Stimulated activated CD4-positive, alpha-beta T cell treated with anti-CD3 and anti-CD28 coated beads, Interleukin-1b, Interleukin-23, amount 100 ng/mL, for 24 hours (primary cell): ENCODE data around the gene STK32B.
"Not testable (repeated sequence)": the region's sequence is repeated elsewhere in the genome, so short reads cannot be mapped to it uniquely, and the experiment has no call there.

Experiments used
- DNase-seq, 4 experiments: peaks; one replicate each; pipeline ENCODE4 v3.0.0-alpha.2; 2020; ENCODE audit warnings: low read depth in 4 of 4, low spot score in 1 of 4

The STK32B gene

DNA sequence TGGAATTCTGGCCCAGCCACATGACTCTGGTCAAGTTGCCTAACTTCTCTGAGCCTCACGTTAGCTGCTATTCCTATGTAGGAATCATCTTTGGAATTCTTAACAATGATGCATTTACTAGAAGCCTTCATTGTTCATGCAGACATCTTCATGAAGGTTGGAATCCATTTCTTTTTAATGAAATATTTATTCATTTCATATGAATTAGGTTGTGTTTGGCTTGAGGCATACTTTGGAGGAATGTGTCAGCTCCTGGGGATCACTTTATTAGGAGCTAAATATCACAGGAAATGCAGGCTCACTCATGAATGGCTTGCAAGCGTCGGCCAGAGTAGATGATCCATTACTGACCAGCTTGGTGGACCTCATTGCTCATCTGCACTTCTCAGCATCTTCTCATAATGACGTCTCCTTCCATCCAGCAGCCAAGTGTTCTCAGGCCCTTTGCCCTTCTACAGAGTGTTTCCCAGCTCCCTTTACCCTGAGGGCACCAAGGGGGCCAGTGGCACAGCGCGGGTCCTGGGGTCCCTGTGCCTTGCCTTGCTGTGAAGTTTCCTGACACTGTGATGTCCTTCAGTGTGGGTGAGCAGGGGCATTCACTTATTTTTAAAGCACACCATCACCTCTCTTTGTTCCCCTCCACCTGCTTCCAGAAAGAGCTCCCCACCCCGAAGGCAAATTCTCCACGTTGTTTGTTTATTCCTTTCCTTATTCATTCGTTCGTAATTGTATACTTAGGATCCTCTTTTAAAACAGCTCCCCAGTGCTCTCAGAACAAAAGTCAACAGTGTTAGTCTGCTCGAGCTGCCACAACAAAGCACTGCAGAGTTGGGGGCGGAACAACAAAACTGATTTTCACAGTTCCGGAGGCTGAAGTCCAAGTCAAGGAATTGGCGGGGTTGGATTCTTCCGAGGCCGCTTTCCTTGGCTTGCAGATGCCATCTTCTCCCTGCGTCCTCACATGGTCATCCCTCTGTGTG lies 106.8 kb downstream of the STK32B start:
- DNase-seq = no peak

DNA sequence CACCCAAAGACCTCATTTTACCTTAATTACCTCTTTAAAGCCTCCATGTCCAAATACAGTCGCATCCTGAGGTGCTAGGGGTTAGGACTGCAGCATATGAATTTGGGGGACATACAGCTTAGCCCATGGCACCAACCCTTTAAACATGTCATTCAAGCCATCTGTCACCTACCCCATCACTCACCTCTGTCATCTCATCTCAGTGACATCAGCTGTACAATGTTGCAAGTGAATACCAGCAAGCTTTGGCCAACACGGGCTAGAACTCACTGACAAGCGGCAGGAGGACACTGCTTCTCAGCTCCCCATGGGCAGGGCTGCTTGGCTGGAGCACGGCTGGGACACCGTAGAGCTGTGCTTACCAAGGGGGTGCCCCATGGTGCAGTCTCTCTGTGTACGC lies 107.5 kb downstream of the STK32B start:
- DNase-seq = no peak

DNA sequence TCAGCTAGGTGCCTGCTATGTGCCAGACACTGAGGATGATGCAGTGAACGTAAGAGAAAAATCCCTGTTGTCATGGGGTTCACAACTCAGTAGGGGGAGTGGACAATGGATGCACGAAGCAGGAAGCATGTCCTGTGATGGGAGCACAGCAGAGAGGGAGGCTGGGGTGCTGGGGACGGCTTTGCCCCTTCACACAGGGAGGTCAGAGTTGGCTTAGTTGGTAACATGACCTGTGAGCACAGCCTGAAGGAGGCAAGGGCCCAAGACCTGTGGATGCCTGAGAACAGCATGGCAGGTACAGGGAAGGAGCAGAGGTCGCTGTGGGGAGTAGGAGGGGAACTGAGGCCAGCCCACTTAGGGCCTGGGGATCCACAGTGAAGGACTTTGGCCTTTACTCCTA lies 109.4 kb downstream of the STK32B start:
- no peak for DNase-seq

DNA sequence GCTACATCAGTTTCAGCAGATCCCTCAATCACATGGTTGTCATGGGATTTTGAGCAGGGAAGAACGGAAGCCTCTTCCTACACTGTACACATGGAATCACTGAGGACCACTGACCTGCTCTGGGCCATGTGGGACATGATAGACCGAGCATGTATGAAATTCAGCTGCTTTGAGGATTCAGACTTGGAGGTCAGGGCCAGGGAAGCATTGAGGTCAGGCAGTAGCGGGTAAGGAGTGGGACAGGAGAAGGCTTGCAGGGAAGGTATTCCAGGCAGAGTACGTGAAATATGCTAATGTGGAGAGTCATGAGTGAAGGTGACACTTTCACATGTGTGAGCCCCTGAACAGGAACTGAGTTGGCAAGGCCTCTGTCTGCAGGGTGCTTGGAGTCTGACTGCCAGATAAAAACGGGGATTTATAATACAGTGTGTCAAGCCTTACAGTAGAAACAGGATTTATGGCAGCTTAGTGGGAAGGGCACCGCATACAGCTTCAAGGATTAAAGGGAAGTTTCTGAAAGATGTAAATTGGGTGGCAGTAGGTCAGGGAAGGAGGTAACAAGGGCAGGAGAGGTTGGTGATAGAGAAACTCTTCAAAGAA lies 111.7 kb downstream of the STK32B start:
- DNase-seq = no peak

DNA sequence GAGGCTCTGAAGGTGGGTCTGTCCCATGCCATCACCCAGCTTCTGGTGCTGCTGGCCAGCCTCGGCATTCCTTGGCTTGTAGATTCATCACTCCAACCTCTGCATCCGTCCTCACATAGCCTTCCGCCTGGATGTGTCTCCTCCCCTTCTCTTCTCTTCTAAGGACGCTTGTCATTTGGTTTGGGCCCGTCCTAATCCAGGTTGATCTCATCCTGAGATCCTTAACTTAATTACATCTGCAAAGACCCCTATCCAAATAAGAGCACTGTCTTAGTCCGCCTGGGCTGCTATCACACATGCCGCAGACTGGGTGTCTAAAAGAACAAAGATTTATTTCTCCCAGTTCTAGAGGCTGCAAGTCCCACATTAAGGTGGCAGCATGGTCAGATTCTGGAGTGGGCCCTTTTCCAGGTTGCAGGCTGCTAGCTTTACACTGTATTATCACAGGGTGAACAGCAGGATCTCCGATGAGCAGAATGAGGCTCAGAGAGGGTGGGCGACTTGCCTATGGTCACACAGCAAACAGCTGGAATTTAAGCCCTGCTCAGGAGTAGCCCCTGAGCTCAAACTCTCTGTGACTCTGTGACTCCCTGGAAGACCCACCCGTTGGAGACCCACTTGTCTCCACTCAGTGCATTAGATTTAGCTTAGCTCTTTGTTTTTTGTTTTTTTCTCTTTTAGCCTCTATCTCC lies 113.1 kb downstream of the STK32B start:
- DNase-seq = no peak

DNA sequence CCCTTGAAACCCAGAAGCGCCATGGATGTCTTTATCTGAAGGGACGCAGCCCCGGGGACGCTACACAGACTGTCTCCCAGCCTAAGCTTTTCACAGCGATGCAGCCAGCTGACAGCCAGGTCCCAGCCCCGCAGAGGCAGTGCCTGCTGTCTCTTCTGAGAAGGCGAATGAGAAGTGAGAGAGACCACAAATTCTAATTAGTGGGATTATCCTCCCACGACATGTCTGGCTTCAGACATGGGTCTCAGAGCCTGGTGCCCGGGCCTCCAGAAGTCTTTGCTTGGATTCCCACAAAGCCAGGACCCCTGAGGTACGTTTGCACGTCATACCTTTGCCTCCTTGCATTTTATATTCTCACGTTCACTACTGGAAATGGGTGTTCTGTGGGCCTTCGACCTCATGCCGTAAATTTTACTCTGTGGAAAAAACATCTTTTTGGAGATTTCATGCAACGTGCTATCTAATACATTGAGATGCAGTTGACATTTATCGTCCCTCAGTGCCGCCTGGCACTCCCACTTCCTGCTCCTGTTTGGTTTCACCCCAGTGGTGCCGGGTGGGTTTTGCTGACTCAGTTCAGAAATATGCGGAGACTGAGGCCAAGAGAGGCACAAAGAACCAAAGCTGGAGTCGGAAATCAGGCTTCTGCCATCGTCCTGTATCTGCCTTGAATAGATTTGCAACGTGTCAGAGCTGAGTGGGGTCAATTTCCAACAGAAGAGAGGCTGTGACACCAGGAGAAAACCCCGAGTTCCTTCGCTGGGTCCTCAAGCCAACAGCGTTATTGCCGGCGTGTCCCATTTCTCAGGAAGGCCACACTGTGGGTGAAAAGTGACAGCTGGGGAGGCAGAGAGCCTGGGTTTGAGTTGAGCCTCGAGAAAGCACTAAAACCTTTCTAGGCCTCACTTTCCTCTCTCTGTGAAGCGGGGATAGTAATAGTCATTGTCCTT lies 114.4 kb downstream of the STK32B start:
- no peak for DNase-seq

DNA sequence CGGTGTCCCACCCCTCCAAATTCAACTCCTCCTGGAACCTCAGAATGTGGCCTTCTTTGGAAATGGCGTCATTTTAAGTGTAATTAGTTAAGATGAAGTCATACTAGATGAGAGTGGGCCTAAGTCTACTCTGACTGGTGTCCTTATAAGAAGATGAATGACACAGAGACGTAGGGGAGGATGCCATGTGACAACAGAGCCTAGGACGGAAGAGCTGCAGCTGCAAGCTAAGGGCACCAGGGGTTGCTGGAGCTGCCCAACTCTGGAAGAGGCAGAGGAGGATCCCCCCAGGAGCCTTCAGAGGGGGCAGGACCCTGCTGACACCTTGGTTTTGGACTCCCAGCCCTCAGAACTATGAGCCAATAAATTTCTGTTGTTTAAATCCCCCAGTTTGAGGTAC lies 115.1 kb downstream of the STK32B start:
- no peak for DNase-seq

DNA sequence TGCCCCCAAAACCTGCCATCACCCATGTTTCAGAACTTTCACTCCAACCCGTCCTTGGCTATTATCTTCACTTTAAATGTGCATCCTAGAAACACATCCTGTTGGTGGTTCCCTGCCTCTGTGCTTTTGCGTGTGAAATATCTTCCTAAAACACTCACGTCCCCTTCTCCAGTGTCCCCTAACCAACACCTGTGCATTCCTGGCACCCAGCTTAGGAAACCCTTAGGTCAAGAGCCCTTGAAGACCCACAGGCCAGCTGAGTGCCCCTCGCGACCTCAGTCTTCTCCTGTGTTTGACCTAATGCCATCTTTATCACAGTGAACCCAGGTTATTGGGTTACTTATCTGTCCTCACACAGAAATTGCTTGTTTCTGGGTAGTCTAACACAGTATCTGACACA lies 117.6 kb downstream of the STK32B start:
- DNase-seq = no peak

DNA sequence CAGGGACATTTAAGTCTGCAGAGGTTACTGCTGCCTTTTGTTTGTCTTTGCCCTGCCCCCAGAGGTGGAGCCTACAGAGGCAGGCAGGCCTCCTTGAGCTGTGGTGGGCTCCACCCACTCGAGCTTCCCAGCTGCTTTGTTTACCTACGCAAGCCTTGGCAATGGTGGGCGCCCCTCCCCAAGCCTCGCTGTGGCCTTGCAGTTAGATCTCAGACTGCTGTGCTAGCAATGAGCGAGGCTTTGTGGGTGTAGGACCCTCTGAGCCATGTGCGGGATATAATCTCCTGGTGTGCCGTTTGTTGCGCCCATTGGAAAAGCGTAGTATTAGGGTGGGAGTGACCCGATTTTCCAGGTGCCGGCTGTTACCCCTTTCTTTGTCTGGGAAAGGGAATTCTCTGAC lies 124.6 kb downstream of the STK32B start:
- DNase-seq = not testable (repeated sequence)

DNA sequence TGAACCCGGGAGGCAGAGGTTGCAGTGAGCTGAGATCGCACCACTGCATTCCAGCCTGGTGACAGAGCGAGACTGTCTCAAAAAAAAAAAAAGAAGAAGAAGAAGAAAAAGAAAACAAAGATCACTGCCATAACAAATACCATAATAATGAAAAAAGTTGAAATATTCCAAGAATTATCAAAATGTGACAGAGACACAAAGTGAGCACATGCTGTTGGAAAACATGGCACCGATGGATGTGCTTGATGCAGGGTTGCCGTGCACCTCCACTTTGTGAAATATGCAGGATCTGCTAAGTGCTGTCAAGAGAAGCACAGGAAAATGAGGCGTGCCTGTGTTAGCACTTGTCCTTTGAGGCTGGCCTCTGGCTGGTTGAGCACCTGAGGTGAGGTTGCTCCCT lies 133.3 kb downstream of the STK32B start:
- DNase-seq = no peak

DNA sequence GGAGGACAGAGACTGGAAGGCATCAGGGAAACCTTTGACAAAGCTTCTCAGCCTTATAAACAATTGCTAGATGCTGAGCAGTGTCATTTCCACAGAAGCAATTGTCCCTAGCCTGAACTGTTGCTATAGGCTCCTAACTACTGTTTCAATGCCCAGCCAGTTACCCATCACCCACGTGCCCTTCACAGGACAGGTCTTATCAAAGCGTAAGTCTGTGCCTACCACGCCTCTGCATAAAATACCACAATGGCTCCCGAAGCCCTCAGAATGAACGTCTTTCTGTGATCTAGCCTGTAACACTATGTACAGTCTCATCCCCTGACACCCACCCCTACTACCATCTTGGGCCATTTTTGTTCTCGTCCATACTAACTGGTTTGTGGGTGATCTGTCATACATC lies 134.3 kb downstream of the STK32B start:
- DNase-seq = no peak

DNA sequence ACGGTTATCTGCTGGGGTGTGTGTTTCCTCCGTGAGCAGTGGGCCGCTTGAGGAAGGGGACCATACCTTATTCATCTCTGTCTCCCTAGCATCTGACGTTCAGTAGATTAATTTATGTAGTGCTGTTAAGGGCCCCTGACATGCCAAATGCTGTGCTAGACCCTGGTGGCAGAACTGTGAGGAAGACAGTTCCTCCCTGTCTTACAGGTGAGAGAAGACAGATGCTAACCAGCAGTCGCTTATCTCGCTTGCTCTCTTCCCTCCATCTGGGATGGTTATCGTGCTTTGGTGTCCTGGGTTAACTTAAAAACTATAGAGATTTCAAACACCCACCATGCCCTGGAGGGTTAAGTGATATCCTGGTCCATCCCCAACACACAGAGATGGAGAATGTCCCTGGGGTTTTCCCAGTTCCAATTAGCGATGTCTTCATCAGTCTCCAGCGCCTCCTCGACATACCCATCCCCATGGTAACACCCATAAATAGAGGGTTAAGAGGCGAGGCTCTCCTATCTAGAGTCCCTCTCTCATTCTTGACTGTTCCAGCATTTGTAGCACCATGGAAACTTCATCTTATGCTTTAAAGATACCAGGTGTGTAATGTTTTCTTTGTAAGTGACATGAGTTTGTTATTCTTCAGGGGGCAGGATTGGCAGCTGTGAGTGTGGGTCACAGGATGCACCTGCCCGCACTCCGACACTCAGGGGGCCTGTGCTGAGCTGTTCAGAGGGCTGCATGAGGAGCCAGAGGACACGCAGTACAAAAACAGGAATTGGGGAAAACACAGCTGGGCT lies 135.2 kb downstream of the STK32B start:
- no peak for DNase-seq

DNA sequence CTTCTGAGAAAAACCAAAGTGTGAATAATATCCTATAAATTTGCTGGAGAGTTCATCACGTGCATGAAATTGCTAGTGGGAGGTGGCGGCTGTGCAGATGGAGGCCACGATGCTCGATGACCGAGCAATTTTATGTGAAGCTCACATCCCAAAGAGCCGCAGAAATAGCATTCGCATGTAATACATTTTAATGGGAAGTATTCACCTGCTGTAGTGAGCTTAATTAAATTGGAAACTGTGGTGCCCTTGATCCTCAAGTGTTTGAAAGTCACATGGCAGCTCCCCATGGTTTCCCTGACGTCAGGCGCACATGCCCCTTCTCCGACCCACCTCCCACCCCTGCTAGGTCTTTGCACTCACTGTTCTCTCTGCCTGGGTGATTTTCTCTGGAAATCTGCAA lies 136.8 kb downstream of the STK32B start:
- DNase-seq = no peak

DNA sequence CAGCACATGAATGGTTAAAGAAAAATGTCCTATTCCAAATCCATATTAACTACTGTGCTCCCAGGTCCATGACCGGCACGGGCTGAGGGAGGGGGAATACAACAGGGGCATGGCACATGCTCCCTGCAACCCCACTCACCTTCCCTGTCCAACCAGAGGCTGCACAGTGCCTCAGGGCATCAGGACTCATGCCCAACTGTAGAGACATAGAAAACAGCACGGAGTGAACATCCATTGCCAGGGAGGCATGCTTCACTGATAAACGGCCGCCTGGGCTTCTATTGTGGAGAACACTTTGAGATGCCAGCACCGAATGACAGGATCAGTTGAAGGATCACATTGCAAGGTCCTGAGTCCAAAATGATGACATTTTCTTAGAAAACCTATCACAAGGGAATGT lies 140.6 kb downstream of the STK32B start:
- no peak for DNase-seq

DNA sequence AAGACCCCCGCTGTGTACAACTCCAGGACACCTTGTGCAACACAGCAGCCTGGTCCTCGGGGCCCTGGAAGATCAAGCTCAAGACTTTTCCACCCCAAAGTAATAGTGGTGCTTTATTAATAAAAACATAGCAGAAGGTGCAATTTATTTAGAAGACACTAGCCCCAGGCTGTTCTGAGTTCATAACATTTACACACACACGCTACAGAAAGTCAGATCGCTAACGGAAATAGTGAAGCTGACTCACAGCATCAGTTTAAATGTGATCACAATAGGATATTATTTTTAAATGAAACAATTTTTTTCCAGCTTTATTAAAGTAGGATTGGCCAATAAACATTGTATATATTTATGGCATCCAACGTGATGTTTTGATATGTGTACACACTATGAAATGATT lies 141.0 kb downstream of the STK32B start:
- no peak for DNase-seq

DNA sequence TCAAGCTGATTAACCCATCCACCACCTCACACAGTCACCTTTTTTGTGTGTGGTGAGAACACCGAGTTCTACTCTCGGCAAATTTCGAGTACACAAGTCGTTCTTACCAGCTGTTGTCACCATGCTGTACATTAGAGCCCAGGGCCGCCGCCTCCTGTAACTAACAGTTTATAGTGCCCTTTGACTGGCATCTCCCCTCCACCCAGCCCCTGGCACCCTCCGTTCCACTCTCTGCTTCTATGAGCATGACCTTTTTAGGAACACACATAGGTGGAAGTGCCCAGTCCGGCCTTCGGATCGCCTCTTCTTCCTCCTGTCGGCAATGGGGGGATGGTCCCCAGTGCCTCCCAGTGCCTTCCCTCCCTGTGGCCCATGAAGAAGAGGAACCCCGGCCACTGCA lies 141.4 kb downstream of the STK32B start:
- DNase-seq = no peak

DNA sequence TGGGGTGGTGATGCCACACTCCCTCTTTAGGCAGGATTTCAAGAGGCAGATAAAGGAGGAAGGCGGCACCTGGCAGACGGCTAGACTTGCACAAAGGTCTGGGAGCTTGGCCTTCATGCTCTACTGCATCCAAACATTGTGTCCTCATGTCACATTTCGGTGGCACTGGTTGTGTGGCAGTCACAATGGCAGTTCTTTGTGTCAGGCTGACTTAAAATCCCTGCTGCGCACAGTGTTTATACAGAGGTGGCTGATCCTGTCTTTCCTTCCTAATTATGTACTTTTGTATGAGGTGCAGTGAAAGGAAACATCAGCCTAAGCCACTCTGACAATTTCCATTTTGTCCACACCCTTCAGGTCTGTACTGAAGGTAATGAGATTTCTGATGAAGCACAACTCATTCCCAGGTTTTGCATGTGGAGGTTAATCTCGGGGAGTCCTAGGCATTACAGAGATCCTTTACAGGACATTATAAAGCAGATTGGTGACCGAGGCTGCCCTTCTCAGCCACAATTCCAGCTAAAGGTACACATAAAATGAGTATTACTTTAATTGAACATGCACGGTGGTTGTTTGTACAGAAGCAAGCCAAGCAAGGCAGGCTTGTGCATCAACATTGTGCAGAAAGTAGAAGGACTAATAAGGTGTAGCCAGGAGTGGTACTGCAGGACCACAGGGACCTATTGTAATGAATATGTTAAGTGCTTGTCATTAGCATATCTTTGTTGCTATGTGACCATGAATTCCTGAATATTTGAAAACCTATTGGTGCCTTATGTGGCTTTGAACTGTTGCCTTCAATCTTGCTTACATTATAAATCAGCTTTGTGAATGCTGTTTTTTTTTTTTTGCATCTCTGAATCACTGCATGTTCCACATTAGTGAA lies 147.6 kb downstream of the STK32B start:
- no peak for DNase-seq

DNA sequence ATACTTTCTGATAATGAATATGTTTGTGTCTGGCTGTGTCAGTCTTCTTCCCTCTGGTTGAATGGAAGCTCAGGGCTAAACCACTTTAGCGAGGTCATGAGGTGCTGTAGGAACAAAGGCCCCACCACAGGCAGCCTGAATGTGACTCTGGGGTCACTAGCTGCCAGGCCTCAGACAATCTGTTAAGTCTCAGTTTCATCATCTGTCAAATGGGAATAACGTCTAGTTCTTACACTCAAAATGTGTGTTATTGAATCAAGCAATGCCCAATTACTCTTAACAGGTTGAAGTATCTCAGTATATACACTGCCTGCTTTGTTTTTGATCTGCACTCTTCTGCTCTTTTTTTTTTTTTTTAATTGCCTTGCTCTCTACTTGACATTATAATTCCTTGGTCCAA lies 148.6 kb downstream of the STK32B start:
- DNase-seq = no peak

DNA sequence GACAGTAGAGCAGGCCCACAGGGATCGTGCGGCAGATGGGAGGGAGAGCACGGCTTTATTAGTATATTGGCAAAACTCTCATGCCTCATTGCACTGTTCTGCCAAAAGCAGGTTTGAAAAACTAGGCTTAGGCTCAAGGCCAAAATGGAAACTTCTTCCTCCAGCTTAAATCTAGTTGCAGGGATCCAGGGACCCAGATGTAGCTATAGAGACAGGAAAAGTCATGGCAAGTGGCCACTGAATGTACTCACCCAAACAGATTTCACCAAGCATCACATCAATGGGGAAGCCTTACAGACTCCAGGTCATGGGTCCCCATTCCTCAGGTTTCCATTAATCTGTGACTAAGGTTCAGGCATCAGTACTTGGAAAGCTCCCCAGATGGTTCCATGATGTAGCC lies 149.2 kb downstream of the STK32B start:
- no peak for DNase-seq
